DMS79 (cell line): Measurements from ENCODE around the gene GRIA1.

Source experiments
- DNase-seq: peaks from one replicate; lab custom pipeline; 2025; lab: John Stamatoyannopoulos, UW

GRIA1 gene

DNA sequence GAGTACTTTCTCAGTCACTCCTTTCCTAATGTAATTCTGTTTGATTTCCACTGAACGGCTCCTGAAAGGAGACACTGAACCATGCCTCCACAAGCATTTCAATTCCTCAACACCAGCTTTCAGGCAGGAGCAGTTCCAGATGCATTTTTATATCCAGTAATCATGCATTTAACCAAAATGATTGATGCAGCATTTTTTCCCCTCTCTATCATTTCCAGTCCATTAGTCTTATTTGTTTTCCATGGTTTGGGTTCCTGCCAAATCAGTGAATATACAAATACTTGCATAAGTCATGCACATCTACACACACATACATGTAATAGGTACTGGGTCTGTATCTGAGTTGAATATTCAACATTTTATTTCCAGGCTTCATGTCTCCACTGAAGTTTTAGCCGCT is 122.7 kb downstream of the GRIA1 start:
- peak; percentile 43 for DNase-seq

DNA sequence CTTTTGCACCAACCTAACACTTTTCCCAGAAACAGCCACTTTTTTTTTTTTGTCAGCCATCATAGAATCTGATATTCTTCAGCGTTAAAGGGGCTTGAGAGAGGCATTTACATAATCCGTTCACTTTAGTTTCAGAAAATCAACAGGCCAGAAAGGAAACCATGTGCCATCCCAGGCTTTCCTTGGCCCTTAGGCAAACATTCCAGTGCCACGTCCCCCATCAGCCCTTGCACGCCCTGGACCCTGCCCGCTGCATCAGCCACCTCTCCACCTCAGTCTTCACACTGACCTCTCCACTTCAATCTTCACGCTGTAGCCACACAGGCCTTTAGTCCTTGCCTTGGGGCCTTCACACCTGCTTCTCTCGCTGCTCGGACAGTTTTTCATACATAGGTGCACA is 123.2 kb downstream of the GRIA1 start:
- DNase-seq: no peak

- DNase-seq: no peak
Measured at GRCh38 chr5:153617190-153617589, 126.7 kb downstream of the GRIA1 start.

- DNase-seq: no peak
Measured at GRCh38 chr5:153618307-153618706, 127.8 kb downstream of the GRIA1 start.

GRCh38 chr5:153618867-153619266 is 128.4 kb downstream of the GRIA1 start:
- DNase-seq: no peak

- DNase-seq: no peak
Measured at GRCh38 chr5:153619771-153620170, 129.3 kb downstream of the GRIA1 start.

GRCh38 chr5:153623124-153623523 is 132.7 kb downstream of the GRIA1 start:
- DNase-seq: no peak

GRCh38 chr5:153623751-153624450 is 133.4 kb downstream of the GRIA1 start:
- no peak for DNase-seq

GRCh38 chr5:153624451-153624765 is 133.9 kb downstream of the GRIA1 start:
- no peak for DNase-seq

DNA sequence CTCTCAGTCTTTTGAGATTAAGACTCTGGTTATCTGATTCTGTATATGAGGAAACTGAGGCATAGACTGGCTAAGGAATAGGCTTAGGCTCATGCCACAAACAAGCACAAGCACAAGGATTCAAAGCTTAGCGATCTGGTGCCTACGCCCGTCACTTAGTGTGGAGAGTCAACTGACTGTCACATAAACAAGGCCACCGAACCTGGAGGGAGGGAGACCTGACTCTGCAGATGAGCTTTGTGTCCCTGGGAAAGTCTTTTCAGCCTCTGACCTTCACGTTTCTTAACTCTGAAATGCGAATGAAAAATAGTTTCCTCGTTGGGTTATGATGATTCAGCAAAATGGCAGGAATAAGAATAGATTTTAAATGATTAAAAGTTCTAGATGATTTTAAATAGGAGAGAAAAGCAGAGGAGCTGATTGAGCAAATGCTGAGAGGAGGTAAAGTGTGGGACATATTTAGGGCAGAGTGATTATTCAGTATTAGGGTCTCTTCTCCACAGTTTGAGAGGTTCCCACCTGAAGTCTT is 135.4 kb downstream of the GRIA1 start:
- no peak for DNase-seq

DNA sequence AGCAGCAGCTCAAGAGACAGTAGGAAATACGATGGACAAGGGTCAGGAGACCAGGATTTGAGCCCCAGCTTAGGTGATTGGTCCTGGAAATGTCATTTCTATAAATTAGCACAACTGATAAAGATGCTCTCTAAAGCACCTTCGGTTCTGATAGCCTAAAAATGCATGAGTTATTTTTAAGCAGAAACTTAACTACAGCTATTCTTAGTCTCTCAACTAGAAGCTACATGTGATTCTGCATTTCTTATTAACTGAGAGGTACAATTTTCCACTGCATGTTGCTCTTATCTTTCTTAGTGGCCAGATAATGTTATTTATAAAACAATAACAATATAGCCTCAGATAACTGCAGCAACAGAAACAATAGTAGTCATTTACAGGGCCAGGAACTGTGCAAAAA is 136.4 kb downstream of the GRIA1 start:
- no peak for DNase-seq

- DNase-seq: no peak
Measured at GRCh38 chr5:153629027-153629895, 138.8 kb downstream of the GRIA1 start.

DNA sequence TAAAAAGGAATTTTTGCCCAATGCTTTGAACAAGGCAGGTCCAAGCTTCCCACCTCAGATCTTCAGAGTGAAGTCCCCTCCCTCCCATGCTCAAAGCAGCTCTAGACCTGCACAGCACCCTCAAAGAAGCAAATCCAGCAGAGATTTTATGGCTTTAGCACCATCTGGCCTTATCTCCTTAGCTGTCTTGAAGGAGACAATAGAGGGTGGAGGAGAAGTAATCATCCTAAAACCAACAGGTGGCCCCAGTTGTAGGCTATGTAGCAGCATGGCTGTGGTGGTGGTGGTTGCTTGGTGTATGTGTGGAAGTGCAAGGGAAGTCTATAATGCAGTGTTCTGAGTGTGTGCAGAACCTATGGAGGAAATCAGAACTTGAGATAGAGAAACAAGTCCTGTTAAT is 140.1 kb downstream of the GRIA1 start:
- DNase-seq: no peak

DNA sequence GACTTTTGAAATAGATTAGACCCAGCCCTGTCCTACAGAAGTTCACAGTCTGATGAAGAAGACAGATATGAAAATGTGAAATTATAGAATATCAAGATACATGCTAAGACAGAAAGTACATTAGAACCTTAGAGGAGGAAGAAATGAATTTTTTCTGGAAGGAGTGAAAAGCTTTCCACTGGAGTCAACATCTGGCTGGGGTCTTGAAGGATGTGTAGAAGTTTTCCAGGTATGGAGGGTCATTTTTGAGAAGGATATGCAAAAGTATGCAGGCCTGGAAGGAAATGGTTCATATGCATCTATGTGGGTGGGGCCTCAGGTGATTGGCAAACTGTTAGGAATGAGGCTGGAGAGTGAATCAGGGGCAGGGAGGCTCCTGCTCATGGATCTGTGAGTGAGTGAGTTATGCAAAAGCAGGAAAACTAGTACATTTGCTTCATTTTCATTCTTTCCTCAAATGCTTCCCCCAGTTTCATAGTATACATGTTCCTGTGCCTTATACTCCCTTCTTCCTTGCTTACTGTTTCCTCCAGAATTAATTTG is 142.3 kb downstream of the GRIA1 start:
- DNase-seq: no peak

DNA sequence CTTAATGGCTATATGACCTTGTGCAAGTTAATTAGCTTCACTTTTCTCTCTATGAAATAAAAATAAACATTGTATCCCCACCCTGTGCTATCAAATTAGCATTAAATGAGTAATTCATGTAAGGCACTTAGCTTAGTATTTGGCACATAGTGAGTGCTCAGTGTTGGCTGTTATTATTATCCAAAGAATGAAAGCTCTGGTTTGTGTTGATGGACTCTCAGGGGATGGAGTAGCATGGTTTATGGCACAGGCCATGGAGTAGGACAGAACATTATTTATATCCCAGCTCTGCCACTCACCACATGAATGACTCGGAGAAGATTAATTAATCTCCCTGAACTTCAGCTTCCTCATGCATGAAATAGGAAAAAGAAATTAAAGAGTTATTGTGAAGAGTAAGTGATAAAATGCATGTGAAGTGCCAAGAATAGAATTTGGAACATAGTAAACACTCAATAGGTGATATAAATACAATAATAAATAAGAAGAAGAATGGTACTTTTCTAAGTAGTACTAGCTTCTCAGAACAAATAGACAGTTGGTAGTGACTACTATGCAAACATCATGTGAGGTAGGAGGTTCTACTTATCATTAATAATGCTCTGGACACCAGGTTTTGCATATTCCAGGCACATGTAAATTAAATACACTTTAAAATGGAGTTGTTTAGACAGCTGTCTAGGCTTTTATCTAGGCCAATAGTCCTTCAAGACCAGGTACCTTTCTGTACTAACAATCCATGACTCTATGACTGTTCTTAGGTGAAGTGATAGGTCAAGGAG is 146.4 kb downstream of the GRIA1 start:
- DNase-seq: no peak

- no peak for DNase-seq
Measured at GRCh38 chr5:153640293-153640692, 149.8 kb downstream of the GRIA1 start.

- peak; percentile 15 for DNase-seq
Measured at GRCh38 chr5:153641183-153641688, 150.8 kb downstream of the GRIA1 start.

DNA sequence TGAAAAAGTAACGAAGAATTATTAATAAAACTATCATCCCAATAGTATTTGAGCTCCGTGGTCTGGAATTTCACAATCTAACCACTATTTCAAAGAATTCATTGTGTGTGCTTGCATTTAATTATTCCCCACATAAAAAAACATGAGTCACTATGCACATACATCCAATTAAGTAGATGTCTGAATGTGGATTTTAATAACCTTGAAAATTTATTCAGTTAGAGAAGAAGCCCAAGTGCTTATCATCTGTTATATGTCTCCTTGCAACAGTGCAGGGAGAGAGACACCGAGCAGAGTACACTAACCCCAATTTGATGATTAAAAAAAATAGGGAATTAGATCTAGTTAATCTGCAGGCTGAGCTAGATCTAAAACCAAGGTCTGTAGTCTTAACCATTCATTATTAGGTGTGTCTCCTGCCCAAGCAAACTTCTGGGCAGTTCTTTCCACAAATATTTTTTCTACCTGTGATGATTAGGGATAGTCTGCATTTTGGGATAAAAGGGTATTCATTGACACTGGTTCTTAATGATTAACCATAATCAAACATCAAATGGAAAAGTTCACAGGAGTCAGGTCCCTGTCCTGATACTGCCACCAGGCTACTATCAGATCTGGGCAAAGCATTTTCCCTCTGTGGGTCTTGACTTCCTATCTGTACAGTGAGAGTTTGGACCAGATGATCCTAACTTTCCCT is 164.2 kb downstream of the GRIA1 start:
- no peak for DNase-seq

DNA sequence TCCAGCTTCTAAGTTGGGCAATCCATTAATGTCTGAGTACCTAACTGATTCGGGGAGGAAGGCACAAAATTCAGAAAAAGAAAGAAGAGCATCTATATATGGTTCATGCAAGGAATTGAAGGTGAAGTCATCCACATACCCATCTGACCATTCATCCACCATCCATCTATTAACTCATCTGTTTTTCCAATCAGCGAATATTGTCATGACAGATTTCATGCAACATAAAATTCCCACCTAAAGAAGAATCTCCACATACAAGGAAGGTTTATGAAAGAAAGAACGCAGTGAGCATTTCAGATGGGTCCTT is 164.7 kb downstream of the GRIA1 start:
- DNase-seq: no peak

DNA sequence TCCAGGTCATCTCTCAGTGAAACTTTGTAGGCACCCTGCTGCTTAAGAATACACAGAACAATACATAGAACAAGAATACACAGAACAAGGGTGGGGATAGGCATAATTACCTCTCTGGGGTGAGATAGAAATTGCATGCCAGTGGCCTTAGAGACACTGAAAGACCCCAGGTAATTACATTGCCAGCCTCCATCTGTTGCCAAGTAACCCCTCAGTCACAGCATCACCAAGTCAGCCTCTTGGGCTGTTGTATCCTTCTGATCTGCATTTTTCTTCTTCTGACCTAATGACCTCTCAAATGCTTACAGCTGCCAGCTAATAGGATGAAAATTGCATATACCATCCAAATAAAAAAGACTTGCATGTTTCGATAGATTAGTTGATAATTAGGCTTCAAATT is 167.7 kb downstream of the GRIA1 start:
- no peak for DNase-seq

- DNase-seq: no peak
Measured at GRCh38 chr5:153658606-153659005, 168.1 kb downstream of the GRIA1 start.
